ENCODE results near the gene WDFY1.

Gene WDFY1

DNA sequence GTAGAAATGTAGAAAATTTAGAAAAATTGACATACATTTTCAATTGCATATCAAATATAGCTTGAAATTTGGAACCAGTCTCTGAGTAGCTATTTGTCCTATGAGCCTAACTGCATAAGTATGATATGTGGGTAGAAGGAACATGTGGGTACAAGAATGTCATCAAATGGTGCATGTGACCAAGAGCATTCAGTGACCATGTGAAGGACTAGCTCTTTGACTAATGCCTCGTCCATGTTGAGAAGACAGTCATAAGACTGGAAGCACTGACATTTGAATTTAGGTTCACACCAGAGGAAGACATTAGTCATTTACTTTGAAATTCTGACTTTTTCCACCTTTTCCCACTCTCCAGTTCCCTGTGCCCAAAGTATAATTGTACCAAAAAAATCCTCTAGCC is 24.7 kb upstream of the WDFY1 start:
- Mint-ChIP-seq H3K4me3 (no peak overlapping the region), H3K27ac (no peak overlapping the region), H3K9me3 (no peaks in the 10 kb centered on the region), H3K36me3 (ENCODE audit: low read depth) (peaks cover 11% of the 10 kb centered on the region), H3K27me3 (ENCODE audit: low read depth, poor library complexity) (no peaks in the 10 kb centered on the region), H3K4me1 (no peaks in the 10 kb centered on the region)
- no peak for DNase-seq
- TF ChIP-seq, protein P1, sequence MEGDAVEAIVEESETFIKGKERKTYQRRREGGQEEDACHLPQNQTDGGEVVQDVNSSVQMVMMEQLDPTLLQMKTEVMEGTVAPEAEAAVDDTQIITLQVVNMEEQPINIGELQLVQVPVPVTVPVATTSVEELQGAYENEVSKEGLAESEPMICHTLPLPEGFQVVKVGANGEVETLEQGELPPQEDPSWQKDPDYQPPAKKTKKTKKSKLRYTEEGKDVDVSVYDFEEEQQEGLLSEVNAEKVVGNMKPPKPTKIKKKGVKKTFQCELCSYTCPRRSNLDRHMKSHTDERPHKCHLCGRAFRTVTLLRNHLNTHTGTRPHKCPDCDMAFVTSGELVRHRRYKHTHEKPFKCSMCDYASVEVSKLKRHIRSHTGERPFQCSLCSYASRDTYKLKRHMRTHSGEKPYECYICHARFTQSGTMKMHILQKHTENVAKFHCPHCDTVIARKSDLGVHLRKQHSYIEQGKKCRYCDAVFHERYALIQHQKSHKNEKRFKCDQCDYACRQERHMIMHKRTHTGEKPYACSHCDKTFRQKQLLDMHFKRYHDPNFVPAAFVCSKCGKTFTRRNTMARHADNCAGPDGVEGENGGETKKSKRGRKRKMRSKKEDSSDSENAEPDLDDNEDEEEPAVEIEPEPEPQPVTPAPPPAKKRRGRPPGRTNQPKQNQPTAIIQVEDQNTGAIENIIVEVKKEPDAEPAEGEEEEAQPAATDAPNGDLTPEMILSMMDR (IDR thresholded peaks at IDR 0.05), result no peak

DNA sequence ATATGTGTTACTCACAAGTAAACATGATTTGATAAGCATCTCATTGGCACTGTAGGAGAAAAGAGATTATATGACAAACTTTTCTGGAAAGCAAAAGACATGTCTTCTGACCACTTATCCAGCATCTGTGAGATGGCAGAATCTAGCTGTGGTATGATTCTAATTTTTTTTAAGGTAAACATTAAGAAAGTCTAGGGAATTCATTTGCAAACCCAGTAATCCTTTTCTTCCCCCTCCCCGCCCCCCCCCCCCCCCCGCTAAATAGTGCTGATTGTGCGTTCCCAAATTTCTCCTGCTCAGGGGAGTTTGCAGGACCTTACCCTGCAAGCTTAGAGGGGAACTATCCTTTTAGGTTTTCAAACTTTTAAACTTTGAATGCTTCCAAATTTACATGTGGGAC is 24.2 kb upstream of the WDFY1 start:
- TF ChIP-seq, protein P1 (IDR thresholded peaks at IDR 0.05), result no peak
- DNase-seq, result no peak
- Mint-ChIP-seq H3K27ac (no peak overlapping the region), H3K4me3 (no peak overlapping the region), H3K36me3 (ENCODE audit: low read depth) (peaks cover 15% of the 10 kb centered on the region), H3K9me3 (no peaks in the 10 kb centered on the region), H3K27me3 (ENCODE audit: low read depth, poor library complexity) (no peaks in the 10 kb centered on the region), H3K4me1 (no peaks in the 10 kb centered on the region)

DNA sequence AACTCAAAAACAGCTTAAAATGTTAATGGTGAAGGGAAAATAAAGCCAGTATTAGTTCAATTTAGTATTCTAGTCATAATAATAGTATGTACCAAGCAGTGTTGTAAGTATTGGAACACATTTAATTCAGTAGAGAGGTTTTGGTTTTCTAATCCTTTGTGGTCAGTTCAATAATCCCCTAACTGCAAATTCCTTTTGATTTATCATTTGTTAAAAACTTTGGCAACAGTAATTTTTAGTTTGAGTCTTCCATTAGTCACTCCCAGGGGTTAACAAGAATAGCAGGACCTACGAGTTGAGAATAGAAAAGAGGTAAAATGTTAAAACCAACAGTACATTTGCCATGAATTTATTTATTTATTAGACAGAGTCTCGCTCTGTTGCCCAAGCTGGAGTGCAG is 22.8 kb upstream of the WDFY1 start:
- Mint-ChIP-seq H3K9me3 (no peaks in the 10 kb centered on the region), H3K27ac (peak overlapping the region; percentile 61), H3K27me3 (ENCODE audit: low read depth, poor library complexity) (no peaks in the 10 kb centered on the region), H3K4me1 (no peaks in the 10 kb centered on the region), H3K4me3 (no peak overlapping the region), H3K36me3 (ENCODE audit: low read depth) (peaks cover 21% of the 10 kb centered on the region)
- no peak for DNase-seq
- TF ChIP-seq, protein P1 (IDR thresholded peaks at IDR 0.05), result no peak

DNA sequence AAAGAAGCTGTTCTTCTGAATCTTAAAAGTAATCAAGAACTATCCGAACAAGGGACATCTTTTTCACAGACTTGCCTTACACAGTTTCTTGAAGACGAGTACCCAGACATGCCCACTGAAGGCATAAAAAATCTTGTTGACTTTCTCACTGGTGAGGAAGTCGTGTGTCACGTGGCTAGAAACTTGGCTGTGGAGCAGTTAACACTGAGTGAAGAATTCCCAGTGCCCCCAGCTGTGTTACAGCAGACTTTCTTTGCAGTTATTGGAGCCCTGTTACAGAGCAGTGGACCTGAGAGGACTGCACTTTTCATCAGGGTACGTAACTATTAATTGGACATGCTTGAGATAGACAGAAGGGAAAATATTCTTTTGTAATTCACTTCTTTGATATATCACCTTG is 14.6 kb upstream of the WDFY1 start:
- H3K9me3 Mint-ChIP-seq, result no peaks in the 10 kb centered on the region
- TF ChIP-seq, protein P1 (IDR thresholded peaks at IDR 0.05), result no peak
- H3K27ac Mint-ChIP-seq, result no peak overlapping the region
- H3K4me3 Mint-ChIP-seq, result peak overlapping the region; percentile 59
- no peak for DNase-seq
- peaks cover 39% of the 10 kb centered on the region for H3K36me3 Mint-ChIP-seq (ENCODE audit: low read depth)
- peaks cover 55% of the 10 kb centered on the region for H3K4me1 Mint-ChIP-seq
- H3K27me3 Mint-ChIP-seq (ENCODE audit: low read depth, poor library complexity), result no peaks in the 10 kb centered on the region

DNA sequence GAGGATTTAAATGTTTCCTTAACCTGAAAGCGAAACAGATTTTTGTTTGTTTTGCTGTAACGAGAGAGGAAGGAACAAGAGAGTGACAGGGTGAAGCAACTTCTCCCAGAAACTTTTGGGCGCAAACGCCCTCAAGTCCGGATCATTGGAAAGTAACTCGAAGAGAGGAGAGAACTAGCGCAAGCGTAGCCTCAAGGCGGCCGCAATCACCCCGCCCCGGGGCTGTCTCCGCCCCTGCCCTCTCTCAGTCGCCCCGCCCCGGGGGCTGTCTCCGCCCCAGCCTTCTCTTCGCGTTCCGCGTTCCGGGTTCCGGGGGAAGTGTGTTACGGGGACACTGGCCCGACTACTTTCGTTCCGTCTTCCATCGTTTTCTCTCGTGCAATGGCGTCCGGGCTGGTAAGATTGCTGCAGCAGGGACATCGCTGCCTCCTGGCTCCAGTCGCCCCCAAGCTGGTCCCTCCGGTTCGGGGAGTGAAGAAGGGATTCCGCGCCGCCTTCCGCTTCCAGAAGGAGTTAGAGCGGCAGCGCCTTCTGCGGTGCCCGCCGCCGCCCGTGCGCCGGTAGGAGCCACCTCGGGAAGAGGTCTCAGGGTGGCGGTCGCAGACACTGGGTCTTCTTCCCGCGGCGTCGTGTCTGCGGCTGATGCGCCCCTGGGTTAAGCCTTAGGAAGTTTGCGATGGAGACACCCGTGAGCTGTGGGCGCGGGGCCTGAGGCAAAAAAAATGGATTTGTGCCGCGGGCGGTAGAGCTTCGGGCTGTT is 12.1 kb upstream of the WDFY1 start, which contains the start of gene MRPL44:
TSS of gene MRPL44 (plus strand) at position 372 of the 760 bp plus-strand sequence. CDS start at position 382, 10 bp downstream.
- H3K4me1 Mint-ChIP-seq, result peaks cover 70% of the 10 kb centered on the region

More for the DNA sequence above, 12.1 kb upstream of the WDFY1 start, which contains the start of gene MRPL44:
- Mint-ChIP-seq H3K36me3 (ENCODE audit: low read depth) (peaks cover 27% of the 10 kb centered on the region), H3K9me3 (no peaks in the 10 kb centered on the region), H3K4me3 (peak within 1 kb of the TSS; percentile 99), H3K27me3 (ENCODE audit: low read depth, poor library complexity) (peaks cover under 1% of the 10 kb centered on the region), H3K27ac (peak within 1 kb of the TSS; percentile 99)
- peak; percentile 98 for DNase-seq
- TF ChIP-seq, protein P1 (IDR thresholded peaks at IDR 0.05), result no peak

Data from nephron progenitor cell (in vitro differentiated cells).